WERI-Rb-1 (cell line): ENCODE measurements around the gene STX10.
"Not testable (repeated sequence)": the region's sequence is repeated elsewhere in the genome, so short reads cannot be mapped to it uniquely, and the experiment has no call there.

Experiments used
- DNase-seq: peaks from one replicate; pipeline ENCODE4 v3.0.0-alpha.2; 2020
- H3K27ac ChIP-seq: fragments of 250-450 bp; sonication (Bioruptor Pico); 2 replicates; pipeline ENCODE4 v1.5.1; 2020; ENCODE audit warnings: mild to moderate bottlenecking, moderate library complexity
- H3K27me3 ChIP-seq: fragments of 250-450 bp; sonication (Bioruptor Pico); 2 replicates; pipeline ENCODE4 v1.5.1; 2021; ENCODE audit warnings: mild to moderate bottlenecking, low read depth, moderate library complexity; ENCODE audit not compliant: insufficient read depth, severe bottlenecking
- H3K36me3 ChIP-seq: fragments of 250-450 bp; sonication (Bioruptor Pico); 2 replicates; pipeline ENCODE4 v1.5.1; 2020; ENCODE audit warnings: mild to moderate bottlenecking, moderate library complexity
- H3K4me3 ChIP-seq: 2 replicates; pipeline ENCODE4 v1.5.1; 2011; ENCODE audit warnings: low read depth, mild to moderate bottlenecking, control low read depth, low read length
- H3K9me3 ChIP-seq: fragments of 250-450 bp; sonication (Bioruptor Pico); 2 replicates; pipeline ENCODE4 v1.5.1; 2021; ENCODE audit warnings: mild to moderate bottlenecking, moderate library complexity; ENCODE audit not compliant: severe bottlenecking
- TF ChIP-seq, protein P1 (sequence below): IDR thresholded peaks from 2 replicates; pipeline ENCODE4 v1.5.1; 2011; ENCODE audit warnings: low read depth, mild to moderate bottlenecking, control low read depth, inconsistent platforms, low read length

STX10 gene

DNA sequence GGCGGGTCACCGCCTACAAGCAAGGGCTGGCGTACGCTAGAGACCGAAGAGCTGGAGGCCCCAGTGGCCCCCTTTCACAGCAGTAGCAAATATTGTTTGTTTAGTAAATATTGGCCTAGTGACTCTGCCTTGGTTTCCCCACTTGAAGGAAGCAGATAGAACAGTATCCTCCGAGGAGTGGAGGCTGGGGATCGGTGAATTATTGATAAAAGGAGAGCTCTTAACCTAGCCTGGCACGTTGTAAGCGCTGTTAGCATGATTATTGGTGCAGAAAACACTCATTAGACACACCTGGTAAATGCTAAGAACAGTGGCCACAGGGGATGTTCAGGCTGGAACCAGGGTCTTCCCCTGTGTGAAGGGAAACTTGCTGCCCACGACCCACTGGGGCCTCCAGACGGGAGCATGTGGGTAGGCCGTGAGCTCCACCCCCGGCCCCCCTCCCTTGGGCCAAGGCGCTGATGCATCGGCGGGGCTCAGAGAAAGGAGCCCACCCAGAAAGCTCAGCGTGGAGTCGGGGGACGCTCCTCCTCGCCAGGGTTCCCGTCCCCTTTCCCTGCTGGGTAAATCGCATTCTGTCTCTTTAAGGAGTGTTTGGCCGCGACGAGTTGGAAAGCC is 2.3 kb upstream of the STX10 start:
- no peaks in the 10 kb centered on the region for H3K9me3 ChIP-seq
- DNase-seq = no peak
- H3K27me3 ChIP-seq = no peaks in the 10 kb centered on the region
- peaks cover 11% of the 10 kb centered on the region for H3K36me3 ChIP-seq
- peak overlapping the region; percentile 98 for H3K27ac ChIP-seq
- peak overlapping the region; percentile 86 for H3K4me3 ChIP-seq
- TF ChIP-seq, protein P1, sequence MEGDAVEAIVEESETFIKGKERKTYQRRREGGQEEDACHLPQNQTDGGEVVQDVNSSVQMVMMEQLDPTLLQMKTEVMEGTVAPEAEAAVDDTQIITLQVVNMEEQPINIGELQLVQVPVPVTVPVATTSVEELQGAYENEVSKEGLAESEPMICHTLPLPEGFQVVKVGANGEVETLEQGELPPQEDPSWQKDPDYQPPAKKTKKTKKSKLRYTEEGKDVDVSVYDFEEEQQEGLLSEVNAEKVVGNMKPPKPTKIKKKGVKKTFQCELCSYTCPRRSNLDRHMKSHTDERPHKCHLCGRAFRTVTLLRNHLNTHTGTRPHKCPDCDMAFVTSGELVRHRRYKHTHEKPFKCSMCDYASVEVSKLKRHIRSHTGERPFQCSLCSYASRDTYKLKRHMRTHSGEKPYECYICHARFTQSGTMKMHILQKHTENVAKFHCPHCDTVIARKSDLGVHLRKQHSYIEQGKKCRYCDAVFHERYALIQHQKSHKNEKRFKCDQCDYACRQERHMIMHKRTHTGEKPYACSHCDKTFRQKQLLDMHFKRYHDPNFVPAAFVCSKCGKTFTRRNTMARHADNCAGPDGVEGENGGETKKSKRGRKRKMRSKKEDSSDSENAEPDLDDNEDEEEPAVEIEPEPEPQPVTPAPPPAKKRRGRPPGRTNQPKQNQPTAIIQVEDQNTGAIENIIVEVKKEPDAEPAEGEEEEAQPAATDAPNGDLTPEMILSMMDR = no peak

DNA sequence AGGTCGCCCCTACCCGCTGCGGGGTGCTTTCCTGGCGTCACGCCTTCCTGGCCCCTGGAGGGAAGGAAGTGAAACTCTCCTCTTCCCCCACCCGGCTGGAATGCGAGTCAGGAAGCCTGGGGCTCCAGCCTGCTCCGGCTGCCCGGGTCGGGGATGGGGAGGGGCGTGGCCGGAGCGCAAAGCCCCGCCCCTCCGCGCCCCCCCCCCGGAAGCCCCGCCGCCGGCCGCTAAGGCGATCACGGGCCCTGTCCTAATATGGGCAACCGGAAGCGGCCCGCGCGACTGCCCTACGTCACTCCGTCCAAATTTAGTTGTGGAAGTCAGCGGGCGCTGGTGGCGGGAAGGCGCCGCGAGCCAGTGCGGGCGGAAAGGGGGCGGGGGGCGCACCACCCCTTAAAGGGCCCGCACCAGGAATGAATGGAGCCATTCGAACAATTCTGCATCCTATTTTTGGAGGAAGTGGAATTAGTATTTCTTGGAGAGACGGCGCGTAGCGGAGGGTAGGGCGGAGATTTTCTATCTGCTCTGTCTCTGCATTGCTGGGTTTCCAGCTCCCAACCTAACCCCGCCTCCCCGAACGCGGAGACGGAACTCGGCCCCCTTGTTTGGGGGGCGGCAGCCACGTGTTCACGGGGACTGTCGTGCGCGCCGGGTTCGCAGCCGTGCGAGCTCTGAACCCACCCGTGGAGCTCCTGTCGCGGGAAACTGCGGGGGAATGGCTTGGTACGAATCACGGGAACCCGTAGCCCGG is 1.6 kb upstream of the STX10 start:
- Histone ChIP-seq H3K4me3 (peak overlapping the region; percentile 90), H3K36me3 (peaks cover 11% of the 10 kb centered on the region), H3K9me3 (no peaks in the 10 kb centered on the region), H3K27ac (peak overlapping the region; percentile 98), H3K27me3 (no peaks in the 10 kb centered on the region)
- TF ChIP-seq, protein P1 = 0 out of 2 replicates have a peak, but pooled peaks have one; percentile 20
- DNase-seq = peak; percentile 96

DNA sequence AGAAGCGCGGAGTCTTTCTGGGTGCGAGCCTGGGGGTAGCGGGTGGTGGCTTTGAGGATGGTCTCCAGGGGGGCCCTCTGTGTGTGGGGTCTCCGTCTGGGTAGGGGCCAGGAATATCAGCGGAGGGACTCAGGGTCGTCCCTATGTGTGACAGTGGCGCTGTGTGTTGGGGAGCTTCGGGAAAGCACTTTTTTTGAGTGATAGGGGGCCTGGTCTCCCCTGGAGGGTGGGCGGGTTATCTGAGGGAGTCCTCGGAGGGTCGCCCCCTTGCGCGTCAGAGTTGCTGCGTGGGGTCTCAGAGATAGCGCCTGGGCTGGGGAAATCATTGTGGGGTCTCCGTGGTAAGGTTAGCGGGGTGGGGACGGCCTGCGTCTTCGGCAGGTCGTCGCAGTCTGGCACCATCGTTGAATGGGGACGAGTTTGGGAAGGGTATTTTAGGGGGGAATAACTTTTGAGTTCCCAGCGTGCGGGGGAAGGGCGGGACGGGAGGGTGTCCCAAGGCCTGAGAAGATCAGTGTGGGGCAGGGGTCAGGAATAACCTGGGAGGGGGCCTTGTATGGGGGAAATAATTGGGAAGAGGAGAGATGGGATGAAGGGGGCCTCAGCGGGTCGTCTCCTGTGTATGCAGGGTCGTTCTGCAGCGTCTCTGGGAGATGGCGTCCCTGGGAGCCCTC is 893 bp upstream of the STX10 start:
- Histone ChIP-seq H3K27me3 (no peaks in the 10 kb centered on the region), H3K4me3 (peak overlapping the region; percentile 90), H3K9me3 (no peaks in the 10 kb centered on the region), H3K27ac (peak overlapping the region; percentile 62), H3K36me3 (peaks cover 11% of the 10 kb centered on the region)
- DNase-seq = no peak
- TF ChIP-seq, protein P1 = no peak

DNA sequence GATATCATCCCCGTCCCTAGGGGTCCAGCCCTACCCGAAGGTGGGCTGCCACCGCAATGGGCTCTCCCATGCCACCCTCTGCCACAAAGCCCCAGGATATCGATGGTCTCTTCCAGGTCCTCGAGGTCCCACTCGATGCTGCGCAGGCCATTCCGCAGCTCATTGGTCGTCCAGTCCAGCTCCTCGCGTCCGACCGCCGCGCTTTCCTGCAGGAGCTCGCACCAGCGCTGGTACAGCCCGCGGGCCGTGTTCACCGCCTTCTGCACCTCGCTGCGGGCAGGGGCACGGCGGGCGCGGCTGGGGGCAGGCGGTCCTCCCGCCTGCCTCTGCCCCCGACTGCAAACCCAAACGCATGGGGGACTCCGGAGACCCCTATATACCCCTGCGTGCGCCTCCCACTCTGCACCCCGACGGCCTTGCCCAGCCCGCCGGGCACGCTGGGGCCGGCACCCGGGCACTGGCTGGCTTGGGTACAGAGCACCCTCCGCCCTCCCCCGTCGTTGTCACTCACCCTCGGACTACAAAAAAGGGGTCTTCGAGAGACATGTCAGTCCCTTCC is 468 bp downstream of the STX10 start:
- peak; percentile 42 for DNase-seq
- peak overlapping the region; percentile 62 for H3K27ac ChIP-seq

DNA sequence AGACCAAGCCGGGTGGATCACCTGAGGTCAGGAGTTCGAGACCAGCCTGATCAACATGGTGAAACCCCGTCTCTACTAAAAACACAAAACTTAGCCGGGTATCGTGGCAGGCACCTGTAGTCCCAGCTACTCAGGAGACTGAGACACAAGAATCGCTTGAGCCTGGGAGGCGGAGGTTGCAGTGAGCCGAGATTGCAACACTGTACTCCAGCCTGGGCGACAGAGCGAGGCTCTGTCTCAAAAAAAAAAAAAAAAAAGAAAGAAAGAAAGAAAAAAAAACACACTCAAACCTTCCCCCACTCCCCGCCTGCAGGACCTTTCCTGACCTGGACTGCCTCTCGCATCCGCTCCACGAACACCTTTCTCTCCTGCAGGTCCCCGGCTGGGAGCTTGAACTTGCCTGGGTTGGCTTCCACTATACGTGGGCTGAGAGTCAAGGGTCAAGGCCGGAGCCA is 975 bp downstream of the STX10 start:
- Histone ChIP-seq H3K4me3 (peak overlapping the region; percentile 90), H3K27ac (peak overlapping the region; percentile 62)

More for the DNA sequence above, 468 bp downstream of the STX10 start:
- Histone ChIP-seq H3K27me3 (no peaks in the 10 kb centered on the region), H3K36me3 (peaks cover 17% of the 10 kb centered on the region), H3K9me3 (no peaks in the 10 kb centered on the region), H3K4me3 (peak overlapping the region; percentile 90)
- TF ChIP-seq, protein P1 = no peak

More for the DNA sequence above, 975 bp downstream of the STX10 start:
- not testable (repeated sequence) for DNase-seq, H3K27me3 ChIP-seq, H3K9me3 ChIP-seq
- H3K36me3 ChIP-seq = peaks cover 18% of the 10 kb centered on the region
